DMS 273 treated with DMSO at 0.1 percent for 48 hours (cell line): Measurements from ENCODE around the gene STK24.

Source experiments
- DNase-seq: peaks from one replicate; lab custom pipeline; 2025; lab: John Stamatoyannopoulos, UW

Gene STK24

DNA sequence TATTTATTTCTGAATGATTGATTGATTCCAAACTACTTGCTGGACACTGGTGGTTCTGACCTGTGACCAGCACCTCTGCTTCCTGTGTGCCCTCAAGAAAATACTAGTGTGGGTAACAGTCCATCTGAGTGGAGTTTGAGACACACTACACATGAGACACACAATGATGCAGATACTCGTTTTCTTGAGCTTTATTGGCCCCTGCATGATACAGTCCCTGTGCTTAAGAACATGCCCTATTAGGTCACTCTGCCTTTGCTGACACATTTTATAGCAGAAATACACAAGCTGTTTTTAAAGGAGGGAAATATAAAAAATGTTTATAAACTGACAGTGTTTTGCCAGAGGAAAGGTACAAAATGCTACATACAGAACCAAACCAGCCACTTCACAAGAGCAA, 126.9 kb downstream of the STK24 start:
- no peak for DNase-seq

DNA sequence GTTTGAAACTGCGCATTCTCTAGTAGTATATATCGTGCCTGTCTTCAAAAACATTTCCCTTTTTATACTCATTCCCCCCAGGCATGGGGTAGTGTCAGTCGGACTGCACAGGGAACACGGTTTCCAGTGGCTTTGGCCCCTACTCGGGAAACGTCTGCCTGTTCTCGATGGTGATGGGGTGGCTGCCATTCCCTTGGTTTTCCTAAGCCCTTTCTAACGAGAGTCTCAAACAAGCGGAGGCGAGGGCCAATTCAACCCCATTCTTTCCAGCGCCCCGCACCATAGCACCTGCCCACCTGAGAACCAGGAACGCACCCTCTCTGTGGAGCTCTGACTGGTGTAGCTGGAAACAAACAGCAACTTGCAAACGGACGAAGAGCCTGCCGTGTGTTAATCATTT, 127.6 kb downstream of the STK24 start:
- DNase-seq, result no peak

DNA sequence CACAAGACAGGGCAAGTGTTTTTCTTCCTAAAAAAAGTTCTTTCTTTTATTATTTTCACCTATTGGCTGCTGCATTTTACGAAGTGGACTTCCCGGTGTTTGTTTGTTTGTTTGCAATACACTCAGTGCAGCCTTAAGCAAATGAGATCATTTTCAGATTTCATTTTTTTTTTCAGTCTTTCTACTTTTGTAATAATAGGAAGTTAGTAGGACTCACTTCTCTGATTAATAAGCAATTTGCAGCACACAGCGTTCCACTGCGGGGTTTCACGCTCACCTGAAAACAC, 128.3 kb downstream of the STK24 start:
- DNase-seq, result no peak

DNA sequence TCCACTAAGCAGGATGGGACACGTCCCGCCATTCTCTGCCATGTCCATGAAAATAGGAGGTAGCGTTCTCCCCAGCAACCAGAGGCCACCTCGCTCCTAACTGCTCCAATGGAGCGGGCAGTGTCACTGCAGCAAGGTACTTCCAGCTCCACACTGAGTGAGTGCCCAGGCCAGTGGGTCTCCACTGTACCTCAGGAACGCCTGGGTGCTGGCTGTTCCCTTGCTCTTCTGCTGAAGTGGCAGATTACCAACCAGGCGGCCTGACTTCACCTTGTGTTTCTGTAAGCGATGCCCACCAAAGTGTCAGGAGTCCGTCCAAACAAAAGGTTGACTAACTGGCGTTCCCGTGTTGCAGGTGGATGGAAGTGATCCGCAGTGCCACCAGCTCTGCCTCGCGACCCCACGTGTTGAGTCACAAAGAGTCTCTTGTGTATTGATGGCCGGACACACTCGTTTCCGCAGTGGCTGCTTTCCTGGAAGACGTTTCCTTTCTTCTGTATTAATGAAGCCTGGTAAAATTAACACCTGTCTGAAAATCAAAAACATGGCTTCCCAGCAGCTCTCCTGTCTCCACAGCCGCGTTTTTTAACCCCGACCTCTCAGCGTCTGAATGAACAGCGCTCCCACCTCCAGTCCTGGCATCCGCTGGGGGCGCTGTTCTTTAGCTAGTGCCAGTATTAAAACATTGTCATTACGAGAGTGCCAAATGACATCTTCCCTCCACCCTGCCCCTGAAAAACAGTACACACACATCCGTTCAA, 128.8 kb downstream of the STK24 start:
- no peak for DNase-seq

DNA sequence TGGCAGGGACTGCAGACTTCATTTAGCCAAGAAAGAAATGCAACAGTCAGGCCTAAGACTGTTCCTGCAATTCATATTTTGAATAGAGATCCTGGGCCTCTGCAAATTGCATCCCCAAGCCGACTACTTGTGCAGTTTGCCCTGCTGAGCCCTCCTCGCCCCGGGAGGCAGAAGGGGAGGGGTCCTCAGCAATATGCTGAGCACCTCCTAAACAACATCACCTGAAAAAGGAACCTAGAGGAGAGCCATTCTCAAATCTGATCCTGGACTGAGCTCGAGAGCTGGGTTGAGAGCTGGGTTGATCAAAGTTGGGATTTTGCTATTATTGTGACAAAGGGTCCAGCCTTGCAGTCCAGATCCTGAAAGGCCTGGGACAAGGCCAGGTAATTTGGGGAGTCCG, 129.8 kb downstream of the STK24 start:
- no peak for DNase-seq

DNA sequence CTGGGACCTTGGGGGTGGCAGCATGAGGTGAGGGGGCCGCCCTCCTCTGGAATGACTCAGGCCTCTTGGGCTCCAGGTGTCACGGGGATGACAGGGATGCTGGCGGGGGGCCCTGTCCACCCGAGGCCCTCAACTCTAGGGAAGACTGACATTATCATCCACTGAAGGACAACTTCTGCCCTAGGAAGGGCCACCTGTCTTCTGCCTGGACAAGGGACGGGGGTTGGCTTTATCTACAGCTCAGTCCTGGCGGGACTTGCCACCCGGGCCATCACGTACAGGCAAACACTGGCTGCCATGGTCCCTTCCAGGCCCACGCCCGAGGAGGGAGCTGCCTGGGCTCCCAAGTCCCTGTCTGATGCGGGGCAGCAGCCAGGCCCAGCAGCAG, 130.7 kb downstream of the STK24 start:
- no peak for DNase-seq

DNA sequence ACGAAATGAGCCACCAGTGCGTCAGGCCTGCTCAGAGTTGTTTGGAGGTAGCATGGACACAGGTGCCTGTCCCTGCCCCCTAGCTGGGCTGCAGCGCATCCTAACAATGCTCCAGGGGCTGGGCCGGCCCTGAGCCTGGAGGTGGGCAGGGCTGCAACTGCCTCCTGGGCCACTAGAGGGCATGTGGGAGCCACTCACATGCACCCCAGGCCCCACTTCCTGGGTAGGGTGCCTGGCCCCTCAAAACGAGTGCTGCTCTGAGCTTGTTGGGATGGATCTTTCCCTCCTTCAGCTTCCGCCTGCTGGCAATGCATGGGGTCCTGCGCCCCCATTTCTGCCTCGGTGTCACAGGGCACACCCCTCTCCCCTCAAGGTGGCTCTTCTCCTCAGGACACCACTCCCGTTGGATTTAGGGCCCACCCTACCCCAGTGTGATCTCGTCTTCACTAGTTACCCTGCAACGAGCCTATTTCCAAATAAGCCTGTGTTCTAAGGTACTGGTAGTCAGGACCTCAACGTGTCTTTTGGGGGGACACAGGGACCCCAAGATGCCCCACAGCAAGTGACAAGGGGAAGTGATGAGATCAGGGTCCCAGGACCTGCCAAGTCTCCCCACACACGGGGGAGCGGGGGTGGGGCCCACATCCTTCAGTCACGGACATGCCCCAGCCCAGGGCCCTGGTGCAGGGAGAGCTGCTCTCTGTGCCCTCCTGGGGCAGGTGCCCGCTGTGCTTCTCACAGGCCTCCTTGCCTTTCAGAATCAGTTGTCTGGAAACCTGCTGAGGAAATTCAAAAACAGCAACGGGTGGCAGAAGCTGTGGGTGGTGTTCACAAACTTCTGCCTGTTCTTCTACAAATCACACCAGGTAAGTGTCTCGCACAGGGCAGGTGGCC, 131.3 kb downstream of the STK24 start:
- DNase-seq, result no peak

DNA sequence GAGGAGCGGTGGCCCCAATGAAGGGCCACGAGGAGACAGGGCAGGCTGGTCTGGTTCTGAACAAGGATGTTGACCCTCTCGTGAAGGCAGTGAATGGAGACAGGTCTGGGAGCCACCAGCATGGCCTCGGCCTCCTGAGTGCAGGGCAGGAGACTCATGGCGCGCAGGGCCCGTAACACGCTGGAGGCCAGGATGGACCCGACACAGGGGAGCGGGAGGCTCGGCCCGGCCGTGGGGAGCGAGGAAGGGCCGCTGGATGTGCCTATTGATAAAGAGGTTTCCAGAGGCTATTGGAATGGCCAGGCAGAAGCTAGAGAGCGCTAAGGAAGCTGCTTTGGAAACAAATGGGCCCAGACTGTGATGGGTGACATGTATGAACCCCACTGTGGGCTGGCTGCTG, 132.5 kb downstream of the STK24 start:
- no peak for DNase-seq

DNA sequence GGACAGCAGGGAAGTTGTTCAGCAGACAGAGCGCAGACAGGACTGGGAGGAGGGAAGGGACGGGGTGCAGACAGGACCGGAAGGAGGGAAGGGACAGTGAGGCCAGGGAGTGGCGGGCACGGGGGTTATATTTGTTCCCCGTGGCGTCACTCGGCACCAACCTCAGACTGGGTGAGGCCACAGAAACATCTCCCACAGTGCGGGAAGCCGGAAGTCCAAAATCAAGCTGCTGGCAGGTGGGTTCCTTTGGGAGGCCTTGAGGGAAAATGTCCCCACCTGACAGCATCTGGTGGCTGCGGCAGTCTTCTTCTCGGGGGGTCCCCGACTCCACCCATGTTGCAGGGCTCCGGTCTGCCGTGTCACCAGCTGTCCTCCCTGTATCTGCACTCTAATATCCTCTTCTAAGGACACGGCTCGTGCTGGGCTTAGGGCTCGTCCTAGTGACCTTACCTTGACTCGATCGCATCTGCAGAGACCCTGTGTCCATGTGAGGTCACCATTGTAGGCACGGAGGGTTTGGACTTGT, 133.0 kb downstream of the STK24 start:
- DNase-seq, result no peak

DNA sequence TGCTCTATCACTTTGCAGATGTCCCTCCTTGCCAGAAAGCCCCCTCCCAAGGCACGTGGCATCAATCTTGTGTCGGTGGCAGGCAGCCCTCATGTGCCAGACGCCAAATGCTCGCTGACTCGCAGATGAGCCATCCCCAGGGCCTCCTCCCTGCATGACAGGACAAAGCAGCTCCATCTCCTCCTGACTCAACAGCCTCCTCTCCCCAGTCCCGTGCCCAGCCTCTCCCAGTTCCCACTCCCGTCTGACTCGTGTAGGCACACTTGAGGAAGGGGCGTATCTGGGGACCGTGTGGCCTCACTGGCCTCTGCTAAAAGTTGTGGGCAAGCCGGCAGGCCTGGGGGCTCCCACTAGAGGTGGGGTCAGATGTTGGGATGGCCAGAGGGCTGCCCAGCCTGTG, 133.6 kb downstream of the STK24 start:
- no peak for DNase-seq

DNA sequence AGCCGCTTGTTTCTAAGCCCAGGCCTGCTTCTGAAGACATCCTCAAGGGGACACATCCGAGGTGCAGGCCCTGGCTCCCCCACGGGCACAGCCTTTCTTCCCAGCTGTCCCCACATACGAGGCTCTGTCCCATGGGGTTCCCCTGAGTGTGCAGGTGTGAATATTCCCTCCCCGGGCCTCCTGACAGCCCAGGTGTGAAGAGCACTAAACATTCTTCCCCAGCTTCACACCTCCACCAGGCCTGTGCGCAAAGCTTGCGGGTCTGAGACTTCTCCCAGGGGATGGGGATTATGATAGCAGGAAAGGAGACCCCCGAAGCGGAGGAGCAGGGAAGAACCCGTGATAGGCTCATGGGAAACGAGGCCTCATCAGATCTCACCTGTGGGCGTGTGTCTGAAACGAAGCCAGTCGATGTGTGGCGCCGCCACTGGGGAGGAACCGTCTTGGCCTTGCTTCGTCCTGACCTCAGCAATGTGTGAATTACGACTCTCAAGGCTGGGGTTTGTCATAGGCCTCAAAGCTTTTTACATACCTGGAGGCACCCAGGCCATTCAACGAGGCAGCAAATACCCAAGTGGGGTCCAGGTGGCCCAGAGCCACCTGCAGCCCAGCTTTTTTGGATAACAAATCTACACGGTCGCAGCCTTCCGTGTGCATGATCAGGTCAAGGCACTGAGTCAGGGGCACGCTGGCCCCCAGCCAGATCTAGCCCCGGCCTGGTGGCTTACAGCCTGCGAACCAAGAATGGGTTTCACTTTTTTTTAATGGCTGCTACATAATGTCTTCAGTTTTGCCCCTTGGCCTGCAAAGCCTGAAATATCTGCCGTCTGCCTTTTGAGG, 134.3 kb downstream of the STK24 start:
- DNase-seq, result no peak

DNA sequence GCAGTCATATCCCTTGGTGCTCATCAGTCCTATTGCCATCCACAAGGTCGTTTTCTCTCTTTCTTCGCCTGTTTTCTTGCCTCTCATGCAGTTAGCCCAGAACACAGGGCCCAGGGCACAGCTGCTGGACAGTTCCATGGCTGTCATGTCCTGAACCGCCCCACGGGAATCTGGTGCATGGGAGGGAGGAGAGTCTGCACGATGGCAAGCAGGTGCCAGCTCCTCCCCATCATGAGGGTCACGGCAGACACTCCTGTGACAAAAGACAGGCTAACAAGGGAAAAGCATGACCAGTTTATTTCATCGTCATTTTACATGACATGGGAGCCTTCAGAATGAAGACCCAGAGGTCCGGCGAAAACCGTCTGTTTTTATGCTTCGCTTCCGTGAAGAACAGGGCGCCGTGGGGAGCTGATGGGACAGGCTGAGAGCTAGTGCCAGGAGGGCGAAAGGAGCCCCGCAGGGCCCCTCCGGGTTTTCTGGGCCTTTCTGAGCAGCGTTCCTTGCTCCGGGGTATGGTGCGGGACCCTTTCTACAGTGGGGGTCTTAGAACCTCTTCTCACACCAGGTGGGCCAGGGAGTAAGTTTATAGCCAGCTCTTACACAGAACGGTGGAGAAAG, 135.7 kb downstream of the STK24 start:
- DNase-seq, result no peak

DNA sequence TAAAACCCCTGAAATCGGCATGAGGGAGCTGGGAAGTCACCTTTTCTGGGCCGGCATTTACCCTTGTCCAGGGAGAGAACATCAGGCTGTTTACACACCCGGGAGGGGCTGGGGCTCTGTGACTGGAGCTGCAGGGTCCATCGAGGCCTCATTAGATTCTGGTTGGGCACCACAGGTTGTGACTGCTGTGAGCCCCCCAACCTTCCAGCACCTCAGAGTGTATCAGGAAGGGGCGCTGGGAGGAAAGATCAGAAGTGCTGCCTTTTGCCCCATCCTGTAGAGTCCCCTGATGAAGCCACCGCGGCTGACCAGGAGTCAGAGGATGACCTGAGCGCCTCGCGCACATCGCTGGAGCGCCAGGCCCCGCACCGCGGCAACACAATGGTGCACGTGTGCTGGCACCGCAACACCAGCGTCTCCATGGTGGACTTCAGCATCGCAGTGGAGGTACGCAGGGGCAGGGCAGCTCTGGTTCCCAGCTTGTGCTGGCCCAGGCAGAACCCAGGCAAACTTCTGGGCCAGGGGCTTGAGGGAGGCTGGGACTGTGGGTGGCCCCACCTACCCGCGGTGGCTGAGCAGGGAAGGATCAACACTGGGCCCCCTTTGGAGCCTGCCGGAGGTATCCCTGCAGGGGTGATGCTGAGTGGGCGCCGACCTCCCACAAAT, 136.4 kb downstream of the STK24 start:
- DNase-seq, result no peak

DNA sequence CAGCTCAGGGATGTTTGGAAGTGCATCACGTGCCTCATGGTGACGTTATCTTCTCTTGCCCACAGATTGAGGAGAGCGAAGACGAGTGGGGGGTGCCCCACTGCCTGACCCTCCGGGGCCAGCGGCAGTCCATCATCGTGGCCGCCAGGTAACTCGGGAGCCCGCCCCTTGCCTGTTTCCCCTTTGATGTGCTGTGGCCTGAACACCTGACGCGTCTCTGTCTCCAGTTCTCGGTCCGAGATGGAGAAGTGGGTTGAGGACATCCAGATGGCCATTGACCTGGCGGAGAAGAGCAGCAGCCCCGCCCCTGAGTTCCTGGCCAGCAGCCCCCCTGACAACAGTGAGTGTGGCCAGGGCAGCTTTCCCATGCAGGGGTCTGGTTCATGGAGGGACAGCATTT, 137.0 kb downstream of the STK24 start:
- no peak for DNase-seq

DNA sequence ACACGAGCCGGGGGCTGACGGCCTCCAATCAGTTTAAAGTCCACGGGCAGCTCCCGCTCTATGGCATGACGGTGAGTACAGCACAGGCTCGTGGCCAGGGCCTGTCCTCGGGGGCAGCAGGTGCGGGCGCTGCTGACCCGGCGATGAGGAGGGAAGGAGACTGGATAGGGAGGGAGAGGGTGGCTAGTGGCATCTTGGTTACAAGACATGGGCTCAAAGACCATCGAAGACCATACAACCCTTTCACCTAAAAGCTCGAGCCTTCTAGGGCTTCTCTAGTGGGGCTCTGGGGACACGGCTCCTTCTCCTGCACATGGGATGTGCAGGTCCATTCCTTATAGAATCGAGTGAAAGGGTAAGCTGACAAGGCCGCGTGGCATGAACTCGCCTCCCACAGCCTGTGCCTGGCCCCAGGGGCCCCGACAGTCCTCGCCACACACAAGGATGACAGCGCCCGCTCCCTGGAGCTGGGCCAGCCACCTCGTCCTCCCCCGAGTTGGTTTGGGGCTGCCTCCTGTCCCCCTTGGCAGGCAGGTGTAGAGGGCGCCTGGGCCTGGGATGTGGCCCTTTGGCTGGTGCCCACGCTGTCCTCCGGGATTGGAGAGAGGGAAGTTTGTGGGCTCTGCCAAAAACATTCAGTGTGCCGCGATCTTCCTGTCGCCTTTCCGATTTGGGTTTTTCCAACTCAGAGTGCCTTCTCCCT, 137.6 kb downstream of the STK24 start:
- no peak for DNase-seq

DNA sequence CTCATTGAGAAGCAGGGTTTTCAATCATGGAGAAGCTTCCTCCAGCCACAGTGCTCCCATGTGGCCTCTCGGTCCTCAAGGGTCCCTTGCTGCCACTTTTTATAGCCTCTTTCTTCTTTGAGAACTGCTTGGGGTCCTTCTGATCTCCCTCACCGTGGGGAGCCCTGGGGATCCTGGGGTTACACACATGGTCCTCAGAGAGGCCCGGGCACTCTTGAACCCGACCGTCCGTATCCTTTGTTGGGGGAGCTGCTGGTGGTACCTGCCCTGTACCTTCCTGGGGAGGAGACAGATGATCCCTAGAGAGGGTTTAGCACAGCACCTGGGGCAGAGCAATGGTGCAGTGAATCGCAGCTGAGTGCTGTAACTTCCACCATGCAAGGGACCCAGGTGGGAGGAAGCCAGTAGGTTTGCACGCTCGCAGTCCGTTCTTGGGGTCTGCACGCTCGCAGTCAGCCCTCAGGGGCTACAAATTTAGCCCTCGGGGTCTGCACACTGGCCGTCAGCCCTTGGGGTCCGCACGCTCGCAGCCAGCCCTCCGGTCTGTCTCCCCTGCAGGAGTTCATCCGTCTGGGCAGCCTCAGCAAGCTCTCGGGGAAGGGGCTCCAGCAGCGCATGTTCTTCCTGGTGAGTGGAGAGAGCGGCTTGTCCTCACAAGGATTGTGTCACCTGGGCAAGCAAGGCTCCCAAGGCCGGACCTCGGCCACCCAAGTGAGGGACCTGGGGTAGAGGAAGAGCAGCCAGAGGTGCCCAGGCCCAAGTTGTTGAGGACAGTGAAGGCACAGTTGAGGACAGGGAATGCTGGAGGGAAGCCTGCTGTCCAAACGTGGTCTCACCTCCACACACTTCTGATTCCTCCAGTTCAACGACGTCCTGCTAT, 138.4 kb downstream of the STK24 start:
- no peak for DNase-seq

DNA sequence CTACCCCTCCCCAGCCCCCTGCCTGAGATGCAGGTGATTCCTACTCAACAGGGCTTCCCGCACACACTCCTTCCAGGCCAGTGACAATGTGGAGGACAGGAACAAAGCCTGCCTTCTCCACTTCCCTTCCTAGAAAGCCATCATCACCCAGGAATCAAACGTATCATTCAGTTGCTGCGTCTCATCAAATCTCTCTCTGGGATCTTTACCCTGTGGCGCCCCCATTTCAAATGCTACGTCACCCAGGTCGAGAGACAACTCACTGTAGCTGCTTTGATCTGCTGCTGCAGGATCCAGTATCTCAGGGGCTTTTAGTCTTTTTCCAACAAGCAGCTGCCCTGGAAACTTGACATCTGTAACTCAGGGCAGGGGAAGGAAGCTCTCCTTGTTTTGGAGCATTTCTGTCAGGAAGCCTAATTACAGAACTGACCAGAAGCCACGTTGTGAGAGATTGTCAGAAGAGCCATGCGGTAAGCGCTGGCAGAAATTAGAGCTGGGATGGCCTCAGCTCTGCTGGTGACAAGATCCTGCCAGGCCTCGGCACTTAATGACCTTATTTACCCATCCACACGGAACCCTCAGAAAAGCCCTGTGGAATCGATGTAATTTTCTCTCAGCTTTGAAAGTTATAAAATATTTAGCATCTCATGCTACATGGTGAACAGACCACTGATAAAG, 140.5 kb downstream of the STK24 start:
- no peak for DNase-seq

DNA sequence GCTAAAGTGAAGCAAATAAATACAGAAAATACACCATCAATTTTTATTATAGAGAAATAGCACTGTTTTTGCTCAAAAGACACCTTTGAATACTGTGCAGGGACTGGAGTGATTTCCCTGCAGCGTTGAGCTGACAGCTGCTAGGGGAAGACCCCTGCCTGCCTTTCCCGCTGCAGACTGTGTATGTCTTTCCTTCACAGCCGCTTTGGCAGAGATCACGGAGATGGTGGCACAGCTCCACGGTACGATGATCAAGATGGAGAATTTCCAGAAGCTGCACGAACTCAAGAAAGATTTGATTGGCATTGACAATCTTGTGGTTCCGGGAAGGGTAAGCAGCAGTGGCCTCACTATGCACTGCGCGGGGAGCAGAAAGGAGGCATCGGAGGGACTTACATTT, 141.5 kb downstream of the STK24 start:
- DNase-seq, result no peak

DNA sequence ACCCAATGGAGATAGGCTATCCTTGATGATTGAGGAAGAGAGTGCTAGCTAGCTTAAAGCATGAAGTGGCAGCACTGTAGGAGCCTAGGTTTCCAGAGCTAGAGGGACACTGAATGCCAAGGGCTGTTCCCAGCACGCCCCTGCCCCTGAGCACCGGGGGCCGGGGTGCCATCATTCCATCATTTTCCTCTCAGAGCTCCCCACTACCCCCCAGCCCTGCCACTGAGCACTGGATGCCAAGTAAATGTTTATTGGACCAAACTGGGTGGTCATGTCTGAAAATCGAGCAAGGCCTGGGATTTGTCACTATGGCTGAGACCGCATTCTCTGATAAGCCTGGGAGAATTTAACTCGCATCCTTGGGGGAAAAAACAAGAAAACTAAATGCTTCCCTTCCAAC, 142.8 kb downstream of the STK24 start:
- DNase-seq, result no peak
